RKO (cell line): ENCODE data around the gene RPLP2.
A peak's percentile ranks its signal among the peaks of the same experiment; 100 is the strongest.

Source experiments
- DNase-seq: peaks from one replicate; pipeline ENCODE4 v3.0.0-alpha.2; 2016; ENCODE audit warnings: low spot score

RPLP2 gene

GRCh38 chr11:803770-804598, 5.8 kb upstream of the RPLP2 start:
- no peak for DNase-seq

GRCh38 chr11:804599-804964, 5.2 kb upstream of the RPLP2 start:
- DNase-seq: peak; percentile 63

GRCh38 chr11:808427-809286, 1.1 kb upstream of the RPLP2 start:
- no peak for DNase-seq

- DNase-seq: no peak
Measured at GRCh38 chr11:810040-810567, 337 bp downstream of the RPLP2 start.

DNA sequence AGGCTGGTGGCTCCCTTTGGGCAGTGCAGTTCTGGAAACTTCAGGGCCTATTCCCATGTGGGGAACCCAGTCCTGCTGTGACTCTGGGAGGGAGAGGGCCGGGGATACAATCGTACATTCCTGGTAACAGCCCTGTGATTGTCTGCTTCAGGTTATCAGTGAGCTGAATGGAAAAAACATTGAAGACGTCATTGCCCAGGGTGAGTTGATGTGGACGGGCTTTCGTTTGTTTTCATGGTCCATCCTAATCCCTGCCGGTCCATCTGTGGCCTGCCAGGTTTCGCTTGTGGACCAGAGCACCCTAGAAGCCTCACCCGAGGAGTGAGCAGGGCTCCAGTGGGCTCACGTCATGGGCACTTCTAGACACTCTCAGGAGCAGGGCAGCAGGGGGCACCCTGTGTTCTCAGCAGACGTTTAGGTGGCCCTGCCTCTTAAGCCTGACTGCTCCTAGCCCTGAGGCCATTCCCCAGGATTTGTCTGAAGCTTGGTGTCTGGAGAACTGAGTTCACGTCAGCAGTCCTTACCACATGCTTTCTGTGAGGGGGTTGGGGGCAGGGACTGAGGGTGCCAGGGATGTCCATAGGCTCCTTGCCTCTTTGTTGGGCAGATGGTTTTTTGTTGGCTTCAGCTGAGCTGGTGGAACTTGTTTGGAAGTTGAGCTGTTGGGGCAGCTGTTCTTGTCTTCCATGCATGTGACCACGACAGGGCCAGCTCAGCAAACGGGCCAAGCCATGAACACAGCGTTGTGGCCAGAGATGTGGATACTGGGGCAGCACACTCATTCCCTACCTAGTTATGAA, 1.9 kb downstream of the RPLP2 start:
- DNase-seq: no peak

GRCh38 chr11:812390-812789, 2.6 kb downstream of the RPLP2 start:
- no peak for DNase-seq

- no peak for DNase-seq
Measured at GRCh38 chr11:813072-813455, 3.3 kb downstream of the RPLP2 start.

GRCh38 chr11:813456-814096, 3.8 kb downstream of the RPLP2 start:
- DNase-seq: no peak

- DNase-seq: no peak
Measured at GRCh38 chr11:815675-816432, 6.1 kb downstream of the RPLP2 start.

GRCh38 chr11:816433-816779, 6.6 kb downstream of the RPLP2 start:
- no peak for DNase-seq

- DNase-seq: no peak
Measured at GRCh38 chr11:818396-819128, 8.8 kb downstream of the RPLP2 start, which contains the start of gene PNPLA2. Gene PNPLA2, plus strand, starts transcription at chr11:818914. Its CDS starts 805 bp downstream, at chr11:819719.

DNA sequence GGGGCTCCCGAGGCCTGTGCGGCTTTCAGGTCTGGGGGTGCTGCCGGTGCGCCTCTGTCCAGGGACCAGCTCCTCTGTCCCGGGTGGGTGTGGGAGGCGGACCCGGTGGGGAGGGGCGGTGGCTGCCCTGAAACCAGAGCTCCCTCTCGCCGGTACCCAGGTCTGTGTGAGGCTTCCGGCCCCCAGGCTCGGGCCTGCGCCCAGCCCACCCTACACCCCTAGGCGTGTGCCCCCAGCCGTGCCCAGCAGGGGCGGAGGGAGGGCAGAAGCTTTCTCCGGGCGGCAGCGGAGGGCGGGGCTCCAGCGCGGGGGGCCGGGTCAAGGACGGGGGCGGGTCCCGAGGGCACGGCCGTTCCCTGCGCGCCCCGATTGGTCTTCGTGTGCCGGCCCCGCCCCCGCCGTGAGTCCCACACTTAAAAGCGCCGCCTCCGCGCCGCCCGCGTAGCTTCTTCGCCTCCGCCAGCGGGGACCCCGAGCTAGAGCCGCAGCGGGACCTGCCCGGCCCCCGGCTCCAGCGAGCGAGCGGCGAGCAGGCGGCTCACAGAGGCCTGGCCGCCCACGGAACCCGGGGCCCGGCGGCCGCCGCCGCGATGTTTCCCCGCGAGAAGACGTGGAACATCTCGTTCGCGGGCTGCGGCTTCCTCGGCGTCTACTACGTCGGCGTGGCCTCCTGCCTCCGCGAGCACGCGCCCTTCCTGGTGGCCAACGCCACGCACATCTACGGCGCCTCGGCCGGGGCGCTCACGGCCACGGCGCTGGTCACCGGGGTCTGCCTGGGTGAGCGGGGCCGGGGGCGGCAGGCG, 9.6 kb downstream of the RPLP2 start:
- DNase-seq: peak; percentile 92

DNA sequence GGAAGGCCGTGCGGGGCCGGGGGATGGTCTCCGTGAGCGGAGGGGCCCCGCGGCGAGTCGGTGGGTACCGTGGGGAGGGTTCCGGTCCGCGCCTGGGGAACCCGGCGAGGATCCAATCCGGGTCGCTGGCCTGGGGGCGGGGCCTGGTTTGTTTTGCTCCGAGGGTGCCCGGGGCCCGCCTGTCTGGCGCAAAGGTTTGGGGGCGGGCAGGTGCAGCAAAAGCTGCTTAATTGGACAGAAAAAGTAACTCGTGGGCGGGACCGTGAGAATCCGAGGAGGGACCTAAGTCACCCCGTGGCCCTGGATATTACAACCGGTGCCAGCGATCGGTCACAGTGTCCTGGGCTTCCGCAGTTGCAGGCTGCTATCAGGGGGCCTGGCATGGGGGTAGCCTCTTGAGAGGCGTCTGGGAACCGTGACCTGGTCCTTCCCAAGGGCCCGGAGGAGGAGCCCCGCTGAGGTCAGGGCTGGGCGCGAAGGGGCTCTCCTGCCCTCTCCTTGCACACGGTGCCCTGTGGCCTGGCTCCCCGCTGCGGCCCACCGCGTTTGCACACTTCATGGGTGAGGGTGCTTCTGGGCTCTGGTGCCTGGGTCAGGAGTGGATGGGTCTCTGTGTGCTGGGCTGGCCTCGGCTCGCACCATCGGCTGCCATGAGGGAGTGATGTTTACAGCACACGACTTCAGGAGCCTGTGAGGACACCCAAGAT, 10.3 kb downstream of the RPLP2 start:
- DNase-seq: peak; percentile 85

DNA sequence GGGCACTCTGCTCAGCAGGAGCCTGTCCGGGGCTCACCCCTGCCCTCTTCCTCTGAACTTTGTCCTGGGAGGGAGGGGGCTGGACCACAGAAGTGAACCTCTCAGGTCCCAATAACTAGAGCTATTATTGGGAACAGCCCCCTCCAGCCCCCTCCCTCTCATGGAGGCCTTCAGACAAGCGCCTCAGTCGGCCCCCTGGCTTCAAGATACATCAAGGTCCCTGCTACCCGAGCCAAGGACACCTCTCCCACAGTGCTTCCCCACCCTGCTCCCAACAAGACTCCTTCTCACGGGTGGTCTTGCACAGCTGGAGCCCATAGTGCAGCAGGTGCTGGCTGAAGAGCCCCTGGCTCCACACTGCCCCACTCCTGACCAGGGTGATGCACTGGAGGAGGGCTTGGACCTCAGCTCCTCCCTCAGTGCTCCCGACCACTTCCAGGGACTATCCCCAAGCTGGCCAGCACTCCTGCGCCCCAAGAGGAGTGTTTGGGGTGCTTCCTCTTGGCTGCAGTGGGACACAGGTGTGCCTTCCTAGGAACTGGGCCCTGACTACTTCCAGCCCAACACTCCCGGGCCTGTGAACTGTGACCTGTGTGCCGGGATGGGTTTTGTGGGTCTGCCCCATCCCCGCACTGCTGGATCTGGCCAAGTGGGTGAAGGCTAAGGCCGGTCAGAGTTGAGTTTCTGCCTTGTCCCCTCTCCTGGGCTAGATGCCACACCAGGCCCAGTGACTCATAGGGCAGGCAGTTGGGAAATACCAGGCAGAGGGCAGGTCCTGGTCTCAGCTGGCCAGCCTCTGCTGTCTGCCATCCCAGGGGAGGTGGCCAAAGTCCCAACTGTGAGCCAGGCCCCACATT, 11.1 kb downstream of the RPLP2 start:
- DNase-seq: no peak

DNA sequence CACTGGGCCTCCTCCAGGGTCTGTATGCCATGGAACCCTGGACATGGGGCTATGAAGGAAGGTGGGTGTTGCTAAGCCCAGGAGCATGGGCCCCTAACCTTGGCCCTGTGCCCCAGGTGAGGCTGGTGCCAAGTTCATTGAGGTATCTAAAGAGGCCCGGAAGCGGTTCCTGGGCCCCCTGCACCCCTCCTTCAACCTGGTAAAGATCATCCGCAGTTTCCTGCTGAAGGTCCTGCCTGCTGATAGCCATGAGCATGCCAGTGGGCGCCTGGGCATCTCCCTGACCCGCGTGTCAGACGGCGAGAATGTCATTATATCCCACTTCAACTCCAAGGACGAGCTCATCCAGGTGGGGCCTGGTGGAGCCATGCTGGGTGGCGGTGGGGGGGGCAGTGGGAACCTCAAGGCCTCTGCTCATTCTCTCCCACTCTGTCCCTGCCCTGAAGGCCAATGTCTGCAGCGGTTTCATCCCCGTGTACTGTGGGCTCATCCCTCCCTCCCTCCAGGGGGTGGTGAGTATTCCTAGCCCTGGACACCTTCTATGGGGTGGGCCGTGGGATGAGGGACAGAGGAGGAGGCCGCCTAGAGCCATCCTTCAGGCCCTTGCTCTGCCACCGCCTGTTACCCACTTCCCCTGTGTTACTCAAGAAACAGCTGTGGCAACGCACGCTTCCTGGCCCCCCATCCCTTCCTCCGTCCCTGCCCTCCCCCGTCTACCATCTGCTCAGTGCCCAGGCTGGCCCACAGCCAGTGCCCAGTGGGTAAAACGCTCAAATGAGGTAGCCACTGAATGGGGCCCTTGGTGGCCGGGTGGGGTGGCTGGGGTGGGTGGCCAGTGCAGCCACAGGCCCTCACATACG, 12.0 kb downstream of the RPLP2 start:
- DNase-seq: no peak

DNA sequence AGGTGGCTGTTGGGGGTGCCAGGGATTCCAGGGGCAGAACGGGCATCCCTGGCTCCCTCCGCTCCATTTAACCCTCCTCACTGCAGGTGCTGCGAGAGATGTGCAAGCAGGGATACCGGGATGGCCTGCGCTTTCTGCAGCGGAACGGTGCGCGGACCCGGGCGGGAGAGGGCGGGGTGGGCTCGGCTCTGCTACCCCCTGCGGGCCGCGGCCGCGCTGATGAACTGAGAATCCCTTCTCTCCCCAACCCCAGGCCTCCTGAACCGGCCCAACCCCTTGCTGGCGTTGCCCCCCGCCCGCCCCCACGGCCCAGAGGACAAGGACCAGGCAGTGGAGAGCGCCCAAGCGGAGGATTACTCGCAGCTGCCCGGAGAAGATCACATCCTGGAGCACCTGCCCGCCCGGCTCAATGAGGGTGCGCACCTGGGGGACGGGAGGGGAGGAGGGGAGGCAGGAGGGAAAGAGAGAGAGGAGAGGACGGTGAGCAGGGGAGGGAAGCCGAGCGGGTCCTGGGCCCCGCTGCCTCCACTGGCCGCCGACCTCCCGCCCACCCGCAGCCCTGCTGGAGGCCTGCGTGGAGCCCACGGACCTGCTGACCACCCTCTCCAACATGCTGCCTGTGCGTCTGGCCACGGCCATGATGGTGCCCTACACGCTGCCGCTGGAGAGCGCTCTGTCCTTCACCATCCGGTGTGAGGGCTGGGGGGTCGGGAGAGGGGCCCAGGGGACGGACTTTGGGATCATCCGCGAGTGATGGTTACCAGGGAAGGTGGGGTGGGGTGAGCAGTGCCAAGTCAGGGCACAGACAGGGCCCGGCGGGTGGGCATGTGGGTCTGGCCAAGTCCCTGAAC, 13.9 kb downstream of the RPLP2 start:
- no peak for DNase-seq
